ENCODE data around the gene AKT3. TPM values are rescaled to one million over a fixed set of nuclear protein-coding genes. Genes with fewer than 3 reads are reported as not detected.

The AKT3 gene
- total RNA-seq, 1 donor from 2014 or later, result 29.9 TPM

DNA sequence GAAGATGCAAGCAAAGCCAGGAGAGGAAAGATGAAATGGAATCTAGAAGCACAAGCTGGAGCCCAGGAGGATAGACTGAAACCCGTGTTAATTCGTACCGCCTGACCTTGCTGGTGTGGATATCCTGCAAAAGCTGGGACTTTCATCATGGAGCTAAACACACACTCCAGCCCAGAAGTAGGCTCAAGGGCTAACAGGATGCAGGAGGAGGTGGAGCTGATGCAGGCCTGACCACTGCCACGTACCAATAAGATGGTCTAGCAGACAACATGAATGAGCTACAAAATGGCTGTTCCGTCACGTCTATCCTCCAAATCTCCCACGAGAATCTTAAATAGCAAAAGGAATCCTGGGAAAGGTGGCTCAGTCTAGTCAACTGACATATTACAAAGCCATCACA is 323.9 kb downstream of the AKT3 start:
- H3K9me3 Mint-ChIP-seq, result peaks cover 4% of the 10 kb centered on the region
- no peak overlapping the region for H3K4me3 Mint-ChIP-seq
- H3K27ac Mint-ChIP-seq, result no peak overlapping the region
- no peak for DNase-seq (ENCODE audit: extremely low spot score, unreplicated experiment)
- TF ChIP-seq, protein P1, sequence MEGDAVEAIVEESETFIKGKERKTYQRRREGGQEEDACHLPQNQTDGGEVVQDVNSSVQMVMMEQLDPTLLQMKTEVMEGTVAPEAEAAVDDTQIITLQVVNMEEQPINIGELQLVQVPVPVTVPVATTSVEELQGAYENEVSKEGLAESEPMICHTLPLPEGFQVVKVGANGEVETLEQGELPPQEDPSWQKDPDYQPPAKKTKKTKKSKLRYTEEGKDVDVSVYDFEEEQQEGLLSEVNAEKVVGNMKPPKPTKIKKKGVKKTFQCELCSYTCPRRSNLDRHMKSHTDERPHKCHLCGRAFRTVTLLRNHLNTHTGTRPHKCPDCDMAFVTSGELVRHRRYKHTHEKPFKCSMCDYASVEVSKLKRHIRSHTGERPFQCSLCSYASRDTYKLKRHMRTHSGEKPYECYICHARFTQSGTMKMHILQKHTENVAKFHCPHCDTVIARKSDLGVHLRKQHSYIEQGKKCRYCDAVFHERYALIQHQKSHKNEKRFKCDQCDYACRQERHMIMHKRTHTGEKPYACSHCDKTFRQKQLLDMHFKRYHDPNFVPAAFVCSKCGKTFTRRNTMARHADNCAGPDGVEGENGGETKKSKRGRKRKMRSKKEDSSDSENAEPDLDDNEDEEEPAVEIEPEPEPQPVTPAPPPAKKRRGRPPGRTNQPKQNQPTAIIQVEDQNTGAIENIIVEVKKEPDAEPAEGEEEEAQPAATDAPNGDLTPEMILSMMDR (conservative IDR thresholded peaks at IDR 0.05), result no peak
- no peaks in the 10 kb centered on the region for H3K27me3 Mint-ChIP-seq
- no peaks in the 10 kb centered on the region for H3K4me1 Mint-ChIP-seq (ENCODE audit: unreplicated experiment)
- H3K36me3 Mint-ChIP-seq, result no peaks in the 10 kb centered on the region

DNA sequence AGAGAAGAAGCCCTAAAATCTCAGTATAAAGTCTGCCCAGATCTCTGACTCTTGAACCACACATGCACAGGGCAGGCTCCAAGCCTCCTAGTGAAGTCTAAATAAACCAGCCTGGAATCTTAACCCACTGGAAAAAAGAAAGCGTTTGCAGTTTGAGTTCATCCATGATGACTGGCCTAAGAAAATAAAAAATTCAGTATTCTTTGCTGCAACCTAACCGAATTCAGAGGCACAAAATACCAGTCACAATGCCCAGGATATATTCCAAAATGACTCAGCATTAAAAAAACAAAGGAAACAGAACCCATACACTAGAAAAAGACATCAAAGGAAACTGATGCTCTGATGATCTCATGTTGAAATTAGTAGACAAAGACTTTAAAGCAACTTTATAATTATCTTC is 325.0 kb downstream of the AKT3 start:
- no peaks in the 10 kb centered on the region for H3K36me3 Mint-ChIP-seq
- no peaks in the 10 kb centered on the region for H3K4me1 Mint-ChIP-seq (ENCODE audit: unreplicated experiment)
- no peaks in the 10 kb centered on the region for H3K27me3 Mint-ChIP-seq
- H3K4me3 Mint-ChIP-seq, result no peak overlapping the region
- peaks cover 4% of the 10 kb centered on the region for H3K9me3 Mint-ChIP-seq
- TF ChIP-seq, protein P1 (conservative IDR thresholded peaks at IDR 0.05), result no peak
- DNase-seq (ENCODE audit: extremely low spot score, unreplicated experiment), result no peak
- peak overlapping the region; percentile 14 for H3K27ac Mint-ChIP-seq

DNA sequence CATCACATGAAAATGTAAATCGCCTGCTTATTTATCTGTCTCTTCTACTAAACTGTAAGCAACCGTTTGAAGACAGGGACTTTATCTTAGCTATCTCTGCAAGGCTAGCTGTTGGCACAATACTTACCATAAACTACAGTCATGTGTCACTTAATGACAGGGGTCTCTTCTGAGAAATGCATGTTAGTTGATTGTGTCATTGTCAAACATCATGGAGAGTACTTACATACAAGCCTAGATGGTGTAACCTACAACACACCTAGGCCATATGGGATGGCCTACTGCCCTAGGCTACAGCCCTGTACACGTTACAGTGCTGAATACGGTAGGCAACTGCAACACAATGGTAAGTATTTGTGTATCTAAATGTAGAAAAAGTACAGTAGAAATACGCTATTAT is 326.3 kb downstream of the AKT3 start:
- peaks cover 4% of the 10 kb centered on the region for H3K9me3 Mint-ChIP-seq
- TF ChIP-seq, protein P1 (conservative IDR thresholded peaks at IDR 0.05), result no peak
- H3K27ac Mint-ChIP-seq, result no peak overlapping the region
- H3K4me3 Mint-ChIP-seq, result no peak overlapping the region
- no peaks in the 10 kb centered on the region for H3K27me3 Mint-ChIP-seq
- DNase-seq (ENCODE audit: extremely low spot score, unreplicated experiment), result no peak
- H3K36me3 Mint-ChIP-seq, result no peaks in the 10 kb centered on the region
- H3K4me1 Mint-ChIP-seq (ENCODE audit: unreplicated experiment), result no peaks in the 10 kb centered on the region

DNA sequence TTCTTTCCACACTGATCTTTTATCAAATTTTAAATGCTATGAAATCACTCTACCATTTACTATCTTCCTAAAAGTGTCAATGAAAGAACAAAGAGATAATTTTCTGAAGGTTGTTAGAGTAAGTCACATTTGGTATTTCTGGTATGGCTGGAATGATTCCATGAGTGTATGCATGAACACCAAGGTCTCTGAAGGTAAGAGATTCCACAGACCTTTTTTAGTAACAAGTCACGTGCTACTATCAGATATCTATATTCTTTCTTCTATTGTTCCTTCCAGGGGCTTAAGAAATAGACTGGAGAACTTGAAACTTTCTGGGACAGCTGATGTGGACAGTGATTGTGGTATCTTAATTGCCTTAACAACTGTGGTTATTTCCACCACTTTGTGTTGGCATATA is 329.2 kb downstream of the AKT3 start:
- H3K4me1 Mint-ChIP-seq (ENCODE audit: unreplicated experiment), result no peaks in the 10 kb centered on the region
- H3K9me3 Mint-ChIP-seq, result peaks cover 4% of the 10 kb centered on the region
- H3K27ac Mint-ChIP-seq, result no peak overlapping the region
- no peak overlapping the region for H3K4me3 Mint-ChIP-seq
- DNase-seq (ENCODE audit: extremely low spot score, unreplicated experiment), result no peak
- TF ChIP-seq, protein P1 (conservative IDR thresholded peaks at IDR 0.05), result no peak
- no peaks in the 10 kb centered on the region for H3K27me3 Mint-ChIP-seq
- H3K36me3 Mint-ChIP-seq, result peaks cover 7% of the 10 kb centered on the region

DNA sequence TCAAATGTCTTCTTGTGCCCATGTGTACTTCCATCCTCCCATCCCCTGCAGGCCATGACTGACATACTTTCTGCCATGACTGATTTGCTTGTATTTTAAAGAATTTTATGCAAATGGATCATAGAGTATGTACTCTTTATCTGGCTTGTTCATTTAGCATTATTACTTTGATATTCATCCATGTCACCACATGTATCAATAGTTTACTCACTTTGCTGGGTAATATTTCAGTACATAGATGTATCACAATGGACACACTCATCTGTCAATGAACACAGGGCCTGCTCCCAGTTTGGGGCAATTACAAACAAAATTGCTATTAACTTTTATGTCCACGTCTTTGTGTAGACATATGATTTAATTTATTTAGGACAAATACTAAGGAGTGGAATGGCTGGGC is 335.1 kb downstream of the AKT3 start:
- no peak for DNase-seq (ENCODE audit: extremely low spot score, unreplicated experiment)
- peaks cover 5% of the 10 kb centered on the region for H3K4me1 Mint-ChIP-seq (ENCODE audit: unreplicated experiment)
- peaks cover 3% of the 10 kb centered on the region for H3K27me3 Mint-ChIP-seq
- no peak overlapping the region for H3K27ac Mint-ChIP-seq
- H3K9me3 Mint-ChIP-seq, result peaks cover 4% of the 10 kb centered on the region
- H3K36me3 Mint-ChIP-seq, result peaks cover 23% of the 10 kb centered on the region
- TF ChIP-seq, protein P1 (conservative IDR thresholded peaks at IDR 0.05), result no peak
- no peak overlapping the region for H3K4me3 Mint-ChIP-seq

Measured in type B pancreatic cell (in vitro differentiated cells).